Caco-2 (cell line): ENCODE data around the gene ATAD3C. TPM values are rescaled to one million over a fixed set of nuclear protein-coding genes. Genes with fewer than 3 reads are reported as not detected.

Experiments used
- BruUV-seq: library from RNA; stranded (reverse); fragments of 400-500 nt; replicated peaks from 2 replicates; lab custom pipeline; 2021; lab: Mats Ljungman, UMichigan
- CTCF ChIA-PET: fragments of 300-600 bp; sonication (Branson Sonifier 250); formaldehyde crosslinking; loops from one replicate; lab custom pipeline; 2022; ENCODE audit warnings: antibody characterized with exemption; lab: Charles Lee
- POLR2A ChIA-PET: fragments of 300-600 bp; sonication (Branson Sonifier 250); formaldehyde crosslinking; loops from one replicate; lab custom pipeline; 2022; ENCODE audit warnings: antibody characterized with exemption; lab: Charles Lee
- DNase-seq, 2 experiments: peaks; one replicate each; pipeline versions ENCODE4 v3.0.0 to v3.0.0-alpha.2; 2020 to 2022
- H3K27me3 ChIP-seq: replicated peaks from 2 replicates; pipeline ENCODE4 v1.6.0; 2011; ENCODE audit warnings: low read length; ENCODE audit not compliant: control insufficient read depth, insufficient read depth
- H3K36me3 ChIP-seq: 2 replicates; pipeline ENCODE4 v1.5.1; 2011; ENCODE audit warnings: low read length; ENCODE audit not compliant: control insufficient read depth, insufficient read depth
- H3K4me1 ChIP-seq: fragments of 250-450 bp; sonication (Bioruptor Pico); 2 replicates; pipeline ENCODE4 v1.5.1; 2020; ENCODE audit warnings: mild to moderate bottlenecking
- H3K4me3 ChIP-seq: 2 replicates; pipeline ENCODE4 v1.5.1; 2011; ENCODE audit warnings: low read depth, mild to moderate bottlenecking, control low read depth, low read length
- H3K9me3 ChIP-seq: fragments of 250-450 bp; sonication (Bioruptor Pico); 2 replicates; pipeline ENCODE4 v1.5.1; 2020; ENCODE audit warnings: mild to moderate bottlenecking, moderate library complexity
- H3K27ac Mint-ChIP-seq: one replicate; pipeline ENCODE4 v1.8.0; 2022; ENCODE audit warnings: mixed read lengths; ENCODE audit not compliant: unreplicated experiment
- H3K27me3 Mint-ChIP-seq: one replicate; pipeline ENCODE4 v1.8.0; 2022; ENCODE audit warnings: mixed read lengths; ENCODE audit not compliant: insufficient read depth, unreplicated experiment
- H3K36me3 Mint-ChIP-seq: one replicate; pipeline ENCODE4 v1.8.0; 2022; ENCODE audit warnings: mild to moderate bottlenecking, mixed read lengths; ENCODE audit not compliant: insufficient read depth, unreplicated experiment
- H3K4me1 Mint-ChIP-seq: one replicate; pipeline ENCODE4 v1.8.0; 2022; ENCODE audit warnings: low read depth, mixed read lengths; ENCODE audit not compliant: unreplicated experiment
- H3K4me3 Mint-ChIP-seq: one replicate; pipeline ENCODE4 v1.8.0; 2022; ENCODE audit warnings: mild to moderate bottlenecking, moderate library complexity, mixed read lengths; ENCODE audit not compliant: unreplicated experiment
- H3K9me3 Mint-ChIP-seq: one replicate; pipeline ENCODE4 v1.8.0; 2022; ENCODE audit warnings: mixed read lengths; ENCODE audit not compliant: unreplicated experiment
- CTCF ChIP-seq, 2 experiments: fragments of 200-600 bp in 1 of 2; IDR thresholded peaks; 1 replicate in 1 of 2; 2 replicates in 1 of 2; pipeline versions ENCODE4 v1.5.1 to v1.8.0; 2011 to 2022; ENCODE audit warnings: antibody characterized with exemption in 1 of 2, control low read depth in 1 of 2, inconsistent platforms in 1 of 2, low read depth in 1 of 2, low read length in 1 of 2, mild to moderate bottlenecking in 1 of 2, moderate library complexity in 1 of 2; ENCODE audit not compliant: insufficient read depth in 1 of 2, severe bottlenecking in 1 of 2, unreplicated experiment in 1 of 2
- intact Hi-C: fragments of 100-400 bp; cut with micrococcal nuclease; formaldehyde crosslinking; loops from one replicate; pipeline ENCODE4 v1.10.0; 2022; ENCODE audit not compliant: unreplicated experiment
- total RNA-seq: library from RNA; stranded (reverse); gene quantifications from 2 replicates; pipeline ENCODE4 v1.2.3, GENCODE V29; 2022

Gene ATAD3C
- total RNA-seq, 1 experiment from 2014 or later, result 0.95 TPM

GRCh38 chr1:1435106-1435903 is 14.2 kb upstream of the ATAD3C start, which contains the start of gene VWA1:
VWA1 (plus strand) TSS chr1:1435690; CDS start chr1:1435749, 59 bp downstream.
- H3K4me1 Mint-ChIP-seq, result no peaks in the 10 kb centered on the region
- peak within 1 kb of the TSS; percentile 64 for H3K27ac Mint-ChIP-seq
- H3K9me3 ChIP-seq, result no peaks in the 10 kb centered on the region
- no TSS peak for BruUV-seq
- peaks cover 8% of the 10 kb centered on the region for H3K36me3 Mint-ChIP-seq
- POLR2A ChIA-PET, result interaction anchor here (0.6 kb wide), 1 partner anchor 36 kb away, joined by 4 read pairs; the partner anchor contains the start of gene CCNL2
- peak within 1 kb of the TSS; percentile 74 for H3K4me3 Mint-ChIP-seq
- intact Hi-C loops, result no loop called here
- no peaks in the 10 kb centered on the region for H3K27me3 Mint-ChIP-seq
- H3K4me3 ChIP-seq, result peak within 1 kb of the TSS; percentile 70
- peak; percentile 58 to 87 for DNase-seq
- no peaks in the 10 kb centered on the region for H3K9me3 Mint-ChIP-seq
- no peaks in the 10 kb centered on the region for H3K36me3 ChIP-seq
- peaks cover 63% of the 10 kb centered on the region for H3K4me1 ChIP-seq
- no peaks in the 10 kb centered on the region for H3K27me3 ChIP-seq
- CTCF ChIA-PET, result no interaction called here
- no peak for TF ChIP-seq CTCF (IDR thresholded peaks at IDR 0.05; ENCODE audit: insufficient read depth in 1 of 2, low read depth in 1 of 2, low read length in 1 of 2, severe bottlenecking in 1 of 2, unreplicated experiment in 1 of 2)

GRCh38 chr1:1435911-1436629 is 13.4 kb upstream of the ATAD3C start:
- Mint-ChIP-seq H3K4me1 (no peaks in the 10 kb centered on the region), H3K4me3 (peak overlapping the region; percentile 74), H3K27ac (no peak overlapping the region), H3K9me3 (no peaks in the 10 kb centered on the region), H3K36me3 (peaks cover 8% of the 10 kb centered on the region), H3K27me3 (no peaks in the 10 kb centered on the region)
- Histone ChIP-seq H3K9me3 (no peaks in the 10 kb centered on the region), H3K4me1 (peaks cover 59% of the 10 kb centered on the region), H3K4me3 (peak overlapping the region; percentile 70), H3K27me3 (no peaks in the 10 kb centered on the region), H3K36me3 (no peaks in the 10 kb centered on the region)
- POLR2A ChIA-PET, result interaction anchor here (0.6 kb wide), 1 partner anchor 37 kb away, joined by 4 read pairs; the partner anchor contains the start of gene CCNL2
- no peak for DNase-seq
- BruUV-seq, result TSS peak; percentile 28
- intact Hi-C loops, result no loop called here
- CTCF ChIA-PET, result no interaction called here
- TF ChIP-seq CTCF (IDR thresholded peaks at IDR 0.05; ENCODE audit: insufficient read depth in 1 of 2, low read depth in 1 of 2, low read length in 1 of 2, severe bottlenecking in 1 of 2, unreplicated experiment in 1 of 2), result no peak

GRCh38 chr1:1436630-1437032 is 12.9 kb upstream of the ATAD3C start:
- intact Hi-C loops, result no loop called here
- TF ChIP-seq CTCF (IDR thresholded peaks at IDR 0.05; ENCODE audit: insufficient read depth in 1 of 2, low read depth in 1 of 2, low read length in 1 of 2, severe bottlenecking in 1 of 2, unreplicated experiment in 1 of 2), result no peak
- Histone ChIP-seq H3K4me1 (peaks cover 56% of the 10 kb centered on the region), H3K36me3 (no peaks in the 10 kb centered on the region), H3K4me3 (peak overlapping the region; percentile 70), H3K9me3 (no peaks in the 10 kb centered on the region), H3K27me3 (no peaks in the 10 kb centered on the region)
- Mint-ChIP-seq H3K36me3 (peaks cover 10% of the 10 kb centered on the region), H3K4me1 (no peaks in the 10 kb centered on the region), H3K27me3 (no peaks in the 10 kb centered on the region), H3K27ac (no peak overlapping the region), H3K4me3 (peak overlapping the region; percentile 74), H3K9me3 (no peaks in the 10 kb centered on the region)
- no peak for DNase-seq
- ChIA-PET CTCF (no interaction called here), POLR2A (no interaction called here)
- BruUV-seq, result no TSS peak
